CD4-positive, alpha-beta T cell (primary cell): ENCODE data around the gene DFFA. TPM values are rescaled to one million over a fixed set of nuclear protein-coding genes. Genes with fewer than 3 reads are reported as not detected.

Experiments used
- ATAC-seq: fragments of 200-7000 bp; cut with Tn5 transposase; one replicate; pipeline ENCODE4 v1.10.0; 2022; ENCODE audit warnings: mild to moderate bottlenecking; ENCODE audit not compliant: poor library complexity
- CTCF ChIA-PET: fragments of 350-600 bp; sonication (Branson Sonifier 250); formaldehyde crosslinking; loops from one replicate; lab custom pipeline; 2021; ENCODE audit warnings: antibody characterized with exemption, inconsistent platforms; lab: Charles Lee
- POLR2A ChIA-PET: fragments of 350-600 bp; sonication (Branson Sonifier 250); formaldehyde crosslinking; loops from one replicate; lab custom pipeline; 2021; ENCODE audit warnings: antibody characterized with exemption, inconsistent platforms; lab: Charles Lee
- DNase-seq, 14 experiments: peaks; one replicate each; pipeline ENCODE4 v3.0.0-alpha.2; 2013 to 2020; ENCODE audit warnings: mixed read lengths in 2 of 14
- H3K27ac ChIP-seq, 2 donors: one replicate each; pipeline versions ENCODE4 v1.5.1 to v1.7.0; 2013; ENCODE audit warnings: low read length in 2 of 2, low read depth in 1 of 2, mild to moderate bottlenecking in 1 of 2
- H3K27me3 ChIP-seq, 2 experiments: 1 replicate in 1 of 2; 2 replicates in 1 of 2; pipeline versions ENCODE4 v1.6.1 to v1.7.0; 2013; ENCODE audit warnings: low read length in 2 of 2, control low read depth in 1 of 2, mild to moderate bottlenecking in 1 of 2, moderate library complexity in 1 of 2; ENCODE audit not compliant: insufficient read depth in 2 of 2, control insufficient read depth in 1 of 2
- H3K36me3 ChIP-seq: one replicate; pipeline ENCODE4 v1.6.1; 2013; ENCODE audit warnings: low read length, control low read depth; ENCODE audit not compliant: insufficient read depth
- H3K4me1 ChIP-seq: one replicate; pipeline ENCODE4 v1.6.1; 2013; ENCODE audit warnings: low read length, control low read depth; ENCODE audit not compliant: insufficient read depth
- H3K4me3 ChIP-seq: one replicate; pipeline ENCODE4 v1.5.1; 2013; ENCODE audit warnings: mild to moderate bottlenecking, low read length, moderate library complexity
- H3K9me3 ChIP-seq, 2 experiments: 1 replicate in 1 of 2; 2 replicates in 1 of 2; pipeline versions ENCODE4 v1.6.1 to v1.7.0; 2013; ENCODE audit warnings: low read length in 2 of 2, mild to moderate bottlenecking in 2 of 2, control low read depth in 1 of 2, moderate library complexity in 1 of 2; ENCODE audit not compliant: control insufficient read depth in 1 of 2, insufficient read depth in 1 of 2
- H3K27ac Mint-ChIP-seq: one replicate; pipeline ENCODE4 v1.8.0; 2020; ENCODE audit warnings: mixed read lengths
- H3K27me3 Mint-ChIP-seq: one replicate; pipeline ENCODE4 v1.8.0; 2021; ENCODE audit warnings: mixed read lengths
- H3K36me3 Mint-ChIP-seq: one replicate; pipeline ENCODE4 v1.8.0; 2021; ENCODE audit warnings: low read depth, mixed read lengths
- H3K4me1 Mint-ChIP-seq: one replicate; pipeline ENCODE4 v1.8.0; 2021; ENCODE audit warnings: low read depth, mixed read lengths
- H3K4me3 Mint-ChIP-seq: one replicate; pipeline ENCODE4 v1.8.0; 2020; ENCODE audit warnings: mild to moderate bottlenecking, mixed read lengths
- H3K9me3 Mint-ChIP-seq: one replicate; pipeline ENCODE4 v1.8.0; 2020; ENCODE audit warnings: mixed read lengths
- intact Hi-C, 2 experiments: fragments of 100-400 bp; cut with DNase I in 1 of 2; cut with micrococcal nuclease in 1 of 2; formaldehyde crosslinking; loops; one replicate each; pipeline versions ENCODE4 v1.15.1 to v1.9.0; 2023 to 2025; cut with DNase I, micrococcal nuclease
- total RNA-seq, 174 experiments: library from RNA in 2 of 174; stranded (reverse) in 2 of 174; gene quantifications; one replicate each; pipeline ENCODE4 v1.2.3 and lab custom pipeline; 2021 to 2026
- TF ChIP-seq, protein P1 (sequence below): fragments of 200-600 bp; IDR thresholded peaks from one replicate; pipeline ENCODE4 v1.8.0; 2022; ENCODE audit warnings: antibody characterized with exemption, mild to moderate bottlenecking

The DFFA gene
- total RNA-seq, 2 experiments from 2014 or later = 7.4 to 9.1 TPM

GRCh38 chr1:10456661-10457060 lies 15.7 kb downstream of the DFFA start:
- Histone ChIP-seq H3K4me1 (no peaks in the 10 kb centered on the region), H3K36me3 (peaks cover 16% of the 10 kb centered on the region), H3K9me3 (peaks cover 0 to 10% of the 10 kb centered on the region in 2 experiments), H3K27me3 (no peaks in the 10 kb centered on the region), H3K27ac (no peak overlapping the region), H3K4me3 (no peak overlapping the region)
- Mint-ChIP-seq H3K27me3 (no peaks in the 10 kb centered on the region), H3K9me3 (no peaks in the 10 kb centered on the region), H3K27ac (no peak overlapping the region), H3K4me3 (no peak overlapping the region), H3K36me3 (peaks cover 22% of the 10 kb centered on the region), H3K4me1 (peaks cover 3% of the 10 kb centered on the region)
- intact Hi-C loops = no loop called here
- ATAC-seq (no peak), DNase-seq (no peak)
- ChIA-PET POLR2A (no interaction called here), CTCF (interaction anchor here (0.6 kb wide), 1 partner anchor 41 kb away, joined by 3 read pairs; no protein-coding TSS in a partner anchor)
- TF ChIP-seq, protein P1, sequence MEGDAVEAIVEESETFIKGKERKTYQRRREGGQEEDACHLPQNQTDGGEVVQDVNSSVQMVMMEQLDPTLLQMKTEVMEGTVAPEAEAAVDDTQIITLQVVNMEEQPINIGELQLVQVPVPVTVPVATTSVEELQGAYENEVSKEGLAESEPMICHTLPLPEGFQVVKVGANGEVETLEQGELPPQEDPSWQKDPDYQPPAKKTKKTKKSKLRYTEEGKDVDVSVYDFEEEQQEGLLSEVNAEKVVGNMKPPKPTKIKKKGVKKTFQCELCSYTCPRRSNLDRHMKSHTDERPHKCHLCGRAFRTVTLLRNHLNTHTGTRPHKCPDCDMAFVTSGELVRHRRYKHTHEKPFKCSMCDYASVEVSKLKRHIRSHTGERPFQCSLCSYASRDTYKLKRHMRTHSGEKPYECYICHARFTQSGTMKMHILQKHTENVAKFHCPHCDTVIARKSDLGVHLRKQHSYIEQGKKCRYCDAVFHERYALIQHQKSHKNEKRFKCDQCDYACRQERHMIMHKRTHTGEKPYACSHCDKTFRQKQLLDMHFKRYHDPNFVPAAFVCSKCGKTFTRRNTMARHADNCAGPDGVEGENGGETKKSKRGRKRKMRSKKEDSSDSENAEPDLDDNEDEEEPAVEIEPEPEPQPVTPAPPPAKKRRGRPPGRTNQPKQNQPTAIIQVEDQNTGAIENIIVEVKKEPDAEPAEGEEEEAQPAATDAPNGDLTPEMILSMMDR = no peak

DNA sequence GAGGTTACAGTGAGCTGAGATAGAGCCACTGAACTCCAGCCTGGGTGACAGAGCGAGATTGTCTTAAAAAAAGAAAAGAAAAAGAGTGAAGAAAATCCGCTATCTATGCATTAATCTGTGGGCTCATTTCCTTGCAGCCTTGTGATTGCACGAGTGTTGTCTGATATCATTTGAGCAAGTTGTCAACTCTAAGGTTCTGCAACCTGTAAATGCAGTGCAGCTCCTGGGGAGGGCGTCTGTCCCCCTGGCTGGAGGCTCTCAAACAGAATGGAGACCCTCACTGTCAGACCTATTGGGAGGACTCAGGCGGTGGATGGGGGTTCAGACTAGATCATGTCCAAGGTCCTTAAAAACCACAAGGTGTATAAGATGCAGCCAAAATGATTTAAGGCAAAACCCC lies 16.3 kb downstream of the DFFA start:
- H3K4me1 ChIP-seq = no peaks in the 10 kb centered on the region
- peaks cover 0 to 10% of the 10 kb centered on the region in 2 experiments for H3K9me3 ChIP-seq
- ATAC-seq = no peak
- no peaks in the 10 kb centered on the region for H3K9me3 Mint-ChIP-seq
- H3K36me3 ChIP-seq = peaks cover 10% of the 10 kb centered on the region
- no peak overlapping the region for H3K4me3 ChIP-seq
- H3K4me3 Mint-ChIP-seq = no peak overlapping the region
- H3K27ac ChIP-seq = no peak overlapping the region
- H3K27me3 Mint-ChIP-seq = no peaks in the 10 kb centered on the region
- ChIA-PET POLR2A (no interaction called here), CTCF (interaction anchor here (0.6 kb wide), 1 partner anchor 41 kb away, joined by 3 read pairs; no protein-coding TSS in a partner anchor)
- peaks cover 3% of the 10 kb centered on the region for H3K4me1 Mint-ChIP-seq
- H3K36me3 Mint-ChIP-seq = peaks cover 16% of the 10 kb centered on the region
- H3K27ac Mint-ChIP-seq = no peak overlapping the region
- no peak for DNase-seq
- TF ChIP-seq, protein P1 = no peak
- intact Hi-C loops = no loop called here
- no peaks in the 10 kb centered on the region for H3K27me3 ChIP-seq

GRCh38 chr1:10451287-10451686 lies 21.0 kb downstream of the DFFA start:
- no peaks in the 10 kb centered on the region for H3K4me1 Mint-ChIP-seq
- no peak overlapping the region for H3K4me3 Mint-ChIP-seq
- H3K9me3 Mint-ChIP-seq = no peaks in the 10 kb centered on the region
- H3K27ac ChIP-seq = no peak overlapping the region
- no peak overlapping the region for H3K27ac Mint-ChIP-seq
- TF ChIP-seq, protein P1 = no peak
- intact Hi-C loops = no loop called here
- H3K36me3 Mint-ChIP-seq = no peaks in the 10 kb centered on the region
- no peaks in the 10 kb centered on the region for H3K4me1 ChIP-seq
- CTCF ChIA-PET = no interaction called here
- ATAC-seq = no peak
- DNase-seq = no peak
- H3K27me3 Mint-ChIP-seq = no peaks in the 10 kb centered on the region
- no peak overlapping the region for H3K4me3 ChIP-seq
- peaks cover 0 to 10% of the 10 kb centered on the region in 2 experiments for H3K9me3 ChIP-seq
- H3K36me3 ChIP-seq = no peaks in the 10 kb centered on the region
- no peaks in the 10 kb centered on the region for H3K27me3 ChIP-seq
- POLR2A ChIA-PET = interaction anchor here (1.5 kb wide), 1 partner anchor 21 kb away, joined by 3 read pairs; the partner anchor contains the start of gene CENPS
